ENCODE results near the gene RAPGEF1.

RAPGEF1 gene

GRCh38 chr9:131721076-131721475, 18.8 kb downstream of the RAPGEF1 start:
- H3K4me3 ChIP-seq (ENCODE audit: low read depth, low read length), result no peak overlapping the region
- DNase-seq (ENCODE audit: low read depth), result no peak
- no peak for TF ChIP-seq CTCF (IDR thresholded peaks at IDR 0.05; ENCODE audit: control insufficient read depth, extremely low read depth, insufficient read depth)

- TF ChIP-seq CTCF (IDR thresholded peaks at IDR 0.05; ENCODE audit: control insufficient read depth, extremely low read depth, insufficient read depth), result no peak
- no peak for DNase-seq (ENCODE audit: low read depth)
- H3K4me3 ChIP-seq (ENCODE audit: low read depth, low read length), result no peak overlapping the region
Measured at GRCh38 chr9:131720330-131720729, 19.5 kb downstream of the RAPGEF1 start.

GRCh38 chr9:131719262-131719908, 20.5 kb downstream of the RAPGEF1 start:
- DNase-seq (ENCODE audit: low read depth), result peak; percentile 50
- no peak for TF ChIP-seq CTCF (IDR thresholded peaks at IDR 0.05; ENCODE audit: control insufficient read depth, extremely low read depth, insufficient read depth)
- no peak overlapping the region for H3K4me3 ChIP-seq (ENCODE audit: low read depth, low read length)

GRCh38 chr9:131717719-131718460, 22.0 kb downstream of the RAPGEF1 start:
- no peak overlapping the region for H3K4me3 ChIP-seq (ENCODE audit: low read depth, low read length)
- DNase-seq (ENCODE audit: low read depth), result no peak
- TF ChIP-seq CTCF (IDR thresholded peaks at IDR 0.05; ENCODE audit: control insufficient read depth, extremely low read depth, insufficient read depth), result no peak

- no peak overlapping the region for H3K4me3 ChIP-seq (ENCODE audit: low read depth, low read length)
- DNase-seq (ENCODE audit: low read depth), result no peak
- no peak for TF ChIP-seq CTCF (IDR thresholded peaks at IDR 0.05; ENCODE audit: control insufficient read depth, extremely low read depth, insufficient read depth)
Measured at GRCh38 chr9:131715906-131716305, 24.0 kb downstream of the RAPGEF1 start.

- no peak for TF ChIP-seq CTCF (IDR thresholded peaks at IDR 0.05; ENCODE audit: control insufficient read depth, extremely low read depth, insufficient read depth)
- no peak for DNase-seq (ENCODE audit: low read depth)
- H3K4me3 ChIP-seq (ENCODE audit: low read depth, low read length), result no peak overlapping the region
Measured at GRCh38 chr9:131714821-131715220, 25.1 kb downstream of the RAPGEF1 start.
